H9 (cell line): Measurements from ENCODE around the gene FBXO40. TPM values are rescaled to one million over a fixed set of nuclear protein-coding genes. Genes with fewer than 3 reads are reported as not detected.

Source experiments
- DNase-seq: peaks from one replicate; pipeline ENCODE4 v3.0.0-alpha.2; 2017
- H2AFZ ChIP-seq: one replicate; pipeline ENCODE4 v1.6.1; 2013; ENCODE audit warnings: mild to moderate bottlenecking, low read length, control low read depth, moderate library complexity
- H2AK5ac ChIP-seq: 2 replicates; pipeline ENCODE4 v1.6.1; 2013; ENCODE audit warnings: low read length, control low read depth, mixed read lengths; ENCODE audit not compliant: insufficient read length
- H2BK120ac ChIP-seq: one replicate; pipeline ENCODE4 v1.6.1; 2013; ENCODE audit warnings: low read depth, mild to moderate bottlenecking, low read length, control low read depth, inconsistent platforms; ENCODE audit not compliant: poor library complexity, severe bottlenecking
- H2BK12ac ChIP-seq: 2 replicates; pipeline ENCODE4 v1.6.1; 2013; ENCODE audit warnings: low read length, control low read depth, mixed read lengths, low read depth; ENCODE audit not compliant: insufficient read length
- H2BK15ac ChIP-seq: 2 replicates; pipeline ENCODE4 v1.6.1; 2013; ENCODE audit warnings: low read depth, low read length, control low read depth
- H2BK20ac ChIP-seq: one replicate; pipeline ENCODE4 v1.6.1; 2013; ENCODE audit warnings: low read depth, mild to moderate bottlenecking, low read length, control low read depth, inconsistent platforms; ENCODE audit not compliant: poor library complexity, severe bottlenecking
- H2BK5ac ChIP-seq: 2 replicates; pipeline ENCODE4 v1.6.1; 2013; ENCODE audit warnings: low read length, control low read depth, mixed read lengths; ENCODE audit not compliant: insufficient read length
- H3K14ac ChIP-seq: 2 replicates; pipeline ENCODE4 v1.6.1; 2013; ENCODE audit warnings: low read length, control low read depth; ENCODE audit not compliant: insufficient read depth
- H3K18ac ChIP-seq: 2 replicates; pipeline ENCODE4 v1.6.1; 2013; ENCODE audit warnings: low read depth, mild to moderate bottlenecking, mixed read lengths, low read length, control low read depth; ENCODE audit not compliant: insufficient read length
- H3K23ac ChIP-seq: 2 replicates; pipeline ENCODE4 v1.6.1; 2013; ENCODE audit warnings: low read length, control low read depth, mixed read lengths, low read depth; ENCODE audit not compliant: insufficient read length
- H3K23me2 ChIP-seq: 2 replicates; pipeline ENCODE4 v1.6.1; 2013; ENCODE audit warnings: low read depth, mild to moderate bottlenecking, mixed read lengths, low read length, control low read depth; ENCODE audit not compliant: insufficient read length, poor library complexity, severe bottlenecking
- H3K27ac ChIP-seq: 2 replicates; pipeline ENCODE4 v1.5.1; 2013; ENCODE audit warnings: low read length, control low read depth, mixed read lengths, low read depth; ENCODE audit not compliant: insufficient read length
- H3K27me3 ChIP-seq: 2 replicates; pipeline ENCODE4 v1.6.1; 2013; ENCODE audit warnings: low read length, control low read depth, inconsistent platforms; ENCODE audit not compliant: insufficient read depth
- H3K4ac ChIP-seq: 2 replicates; pipeline ENCODE4 v1.6.1; 2013; ENCODE audit warnings: low read depth, mild to moderate bottlenecking, control low read depth, inconsistent platforms, low read length, moderate library complexity
- H3K4me1 ChIP-seq: 2 replicates; pipeline ENCODE4 v1.6.1; 2013; ENCODE audit warnings: low read length, control low read depth, inconsistent platforms; ENCODE audit not compliant: insufficient read depth
- H3K4me2 ChIP-seq: 2 replicates; pipeline ENCODE4 v1.6.1; 2013; ENCODE audit warnings: low read length, control low read depth, mixed read lengths; ENCODE audit not compliant: insufficient read length, insufficient read depth
- H3K56ac ChIP-seq: 2 replicates; pipeline ENCODE4 v1.6.1; 2013; ENCODE audit warnings: low read depth, mild to moderate bottlenecking, mixed read lengths, low read length, control low read depth; ENCODE audit not compliant: insufficient read length
- H3K79me1 ChIP-seq: 2 replicates; pipeline ENCODE4 v1.6.1; 2013; ENCODE audit warnings: low read depth, mild to moderate bottlenecking, moderate library complexity, low read length, control low read depth, inconsistent platforms; ENCODE audit not compliant: insufficient read depth, poor library complexity, severe bottlenecking
- H3K79me2 ChIP-seq: 2 replicates; pipeline ENCODE4 v1.6.1; 2013; ENCODE audit warnings: low read length, control low read depth, inconsistent platforms; ENCODE audit not compliant: insufficient read depth
- H3K9ac ChIP-seq: 2 replicates; pipeline ENCODE4 v1.6.1; 2013; ENCODE audit warnings: low read length, control low read depth, mixed read lengths; ENCODE audit not compliant: insufficient read length; ENCODE audit errors: extremely low read depth
- H3K9me3 ChIP-seq: one replicate; pipeline ENCODE4 v1.6.1; 2013; ENCODE audit warnings: low read depth, low read length, inconsistent platforms; ENCODE audit not compliant: control insufficient read depth
- H3T11ph ChIP-seq: one replicate; pipeline ENCODE4 v1.6.1; 2013; ENCODE audit warnings: mild to moderate bottlenecking, low read length, control low read depth, inconsistent platforms
- H4K20me1 ChIP-seq: one replicate; pipeline ENCODE4 v1.6.1; 2013; ENCODE audit not compliant: control insufficient read depth, insufficient read length, insufficient read depth
- H4K5ac ChIP-seq: 2 replicates; pipeline ENCODE4 v1.6.1; 2013; ENCODE audit warnings: low read depth, mild to moderate bottlenecking, mixed read lengths, low read length, control low read depth; ENCODE audit not compliant: insufficient read length
- H4K8ac ChIP-seq: replicated peaks from 2 replicates; pipeline ENCODE4 v1.6.1; 2013; ENCODE audit warnings: low read length, control low read depth, mixed read lengths, low read depth; ENCODE audit not compliant: insufficient read length
- H4K91ac ChIP-seq: 2 replicates; pipeline ENCODE4 v1.6.1; 2013; ENCODE audit warnings: low read depth, mild to moderate bottlenecking, moderate library complexity, mixed read lengths, low read length, control low read depth; ENCODE audit not compliant: insufficient read length
- H3K27ac Mint-ChIP-seq, 3 experiments: 2 replicates in 2 of 3; 3 replicates in 1 of 3; pipeline ENCODE4 v1.8.0; 2020 to 2021; ENCODE audit warnings: mixed read lengths in 3 of 3, mild to moderate bottlenecking in 1 of 3, moderate library complexity in 1 of 3
- H3K27me3 Mint-ChIP-seq: 2 replicates; pipeline ENCODE4 v1.8.0; 2021; ENCODE audit warnings: low read depth, mild to moderate bottlenecking, moderate library complexity, mixed read lengths
- H3K36me3 Mint-ChIP-seq, 3 experiments: 2 replicates in 2 of 3; 3 replicates in 1 of 3; pipeline ENCODE4 v1.8.0; 2020 to 2021; ENCODE audit warnings: low read depth in 3 of 3, mixed read lengths in 3 of 3; ENCODE audit not compliant: insufficient read depth in 1 of 3
- H3K4me1 Mint-ChIP-seq, 2 experiments: 2 replicates each; pipeline ENCODE4 v1.8.0; 2020; ENCODE audit warnings: mixed read lengths in 2 of 2
- H3K4me3 Mint-ChIP-seq, 2 experiments: 2 replicates in 1 of 2; 3 replicates in 1 of 2; pipeline ENCODE4 v1.8.0; 2020 to 2021; ENCODE audit warnings: mild to moderate bottlenecking in 2 of 2, mixed read lengths in 2 of 2, moderate library complexity in 1 of 2
- H3K9me3 Mint-ChIP-seq, 2 experiments: 2 replicates in 1 of 2; 3 replicates in 1 of 2; pipeline ENCODE4 v1.8.0; 2020; ENCODE audit warnings: mild to moderate bottlenecking in 2 of 2, mixed read lengths in 2 of 2, moderate library complexity in 1 of 2
- CTCF ChIP-seq: fragments of 200-600 bp; sonication (generic); conservative IDR thresholded peaks from 3 replicates; pipeline ENCODE4 v1.8.0; 2021; ENCODE audit warnings: antibody characterized with exemption, mild to moderate bottlenecking
- WGBS: extraction: QIAGEN DNeasy Blood & Tissue Kit; methylation state at CpG from one replicate; pipeline ENCODE4 v1.1.7; 2013; ENCODE audit warnings: missing lambda C conversion rate, low lambda C conversion rate, mixed read lengths; ENCODE audit not compliant: insufficient read length; ENCODE audit errors: extremely low coverage; 5-methylcytosine and 5-hydroxymethylcytosine counted together
- total RNA-seq: library from RNA; stranded (reverse); gene quantifications from 2 replicates; pipeline ENCODE4 v1.2.1, GENCODE V29; 2021

FBXO40 gene
- total RNA-seq, 1 experiment from 2014 or later, result 0.04 TPM

DNA sequence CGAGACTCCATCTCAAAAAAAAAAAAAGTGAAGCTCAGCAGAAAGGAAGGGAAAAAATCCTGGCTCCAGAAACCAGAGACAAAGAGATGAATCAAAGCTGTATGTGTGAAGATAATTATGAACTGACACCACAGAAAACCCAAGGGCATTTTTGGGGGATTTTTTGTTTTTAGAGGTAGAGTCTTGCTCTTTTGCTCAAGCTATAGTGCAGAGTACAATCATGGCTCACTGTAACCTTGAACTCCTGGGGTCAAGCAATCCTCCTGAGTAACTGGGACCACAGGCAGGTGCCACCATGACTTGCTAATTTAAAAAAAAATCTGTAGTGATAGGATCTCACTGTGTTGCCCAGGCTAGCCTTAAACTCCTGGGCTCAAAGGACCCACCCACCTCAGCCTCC lies 44.7 kb downstream of the FBXO40 start:
- Histone ChIP-seq H3K79me1 (no peaks in the 10 kb centered on the region), H3K18ac (no peak overlapping the region), H2BK5ac (no peak overlapping the region), H2BK15ac (no peak overlapping the region), H3K14ac (no peak overlapping the region), H2BK120ac (no peak overlapping the region), H4K8ac (no peak overlapping the region), H3K23ac (no peak overlapping the region), H4K91ac (no peak overlapping the region), H3K27ac (no peak overlapping the region), H3K4me2 (no peak overlapping the region), H4K20me1 (no peaks in the 10 kb centered on the region), H4K5ac (no peak overlapping the region), H2AFZ (no peak overlapping the region), H3T11ph (no peak overlapping the region), H3K4me1 (no peaks in the 10 kb centered on the region; the same call in 1 of the 2 replicates), H2BK20ac (no peak overlapping the region), H3K4ac (no peak overlapping the region), H2BK12ac (no peak overlapping the region), H3K23me2 (no peaks in the 10 kb centered on the region), H3K56ac (no peak overlapping the region), H3K9ac (no peak overlapping the region), H3K27me3 (no peaks in the 10 kb centered on the region), H3K79me2 (no peaks in the 10 kb centered on the region), H2AK5ac (no peak overlapping the region), H3K9me3 (no peaks in the 10 kb centered on the region)
- TF ChIP-seq CTCF, result no peak
- H3K9me3 Mint-ChIP-seq, result no peaks in the 10 kb centered on the region; a peak in 1 of 5 replicates
- H3K36me3 Mint-ChIP-seq, result peaks cover 0 to 3% (median 0%) of the 10 kb centered on the region in 3 experiments; a peak in 2 of 7 replicates
- no peak for DNase-seq
- peaks cover 2% of the 10 kb centered on the region; the same call in 1 of the 2 replicates for H3K27me3 Mint-ChIP-seq
- H3K27ac Mint-ChIP-seq, result peak overlapping the region in 2 of 3 experiments; percentile 68 to 88; a peak in 2 of 7 replicates
- no CpG with 5 or more reads among the region's 1 CpG for WGBS
- no peak overlapping the region for H3K4me3 Mint-ChIP-seq
- H3K4me1 Mint-ChIP-seq, result peaks cover 30 to 32% of the 10 kb centered on the region in 2 experiments
